GM18508 (cell line): ENCODE results near the gene STK32C.
"Not testable (repeated sequence)": the region's sequence is repeated elsewhere in the genome, so short reads cannot be mapped to it uniquely, and the experiment has no call there.

Experiments used
- ATAC-seq: cut with Tn5 transposase; IDR thresholded peaks from one replicate; pipeline ENCODE4 v1.9.1; 2021; ENCODE audit warnings: moderate number of reproducible peaks; ENCODE audit not compliant: insufficient read depth, unreplicated experiment

Gene STK32C

GRCh38 chr10:132339276-132339675 is 31.5 kb upstream of the STK32C start:
- no peak for ATAC-seq

- no peak for ATAC-seq
These were observed 31.1 kb upstream of the STK32C start for GRCh38 chr10:132338876-132339275.

GRCh38 chr10:132337854-132338253 is 30.1 kb upstream of the STK32C start:
- ATAC-seq: not testable (repeated sequence)

- ATAC-seq: no peak
These were observed 29.2 kb upstream of the STK32C start for GRCh38 chr10:132336919-132337407.

- no peak for ATAC-seq
These were observed 28.5 kb upstream of the STK32C start for GRCh38 chr10:132336064-132336746.

- ATAC-seq: no peak
These were observed 27.7 kb upstream of the STK32C start for GRCh38 chr10:132335189-132336063.

GRCh38 chr10:132334631-132335188 is 27.0 kb upstream of the STK32C start:
- no peak for ATAC-seq

- ATAC-seq: no peak
These were observed 25.6 kb upstream of the STK32C start for GRCh38 chr10:132333386-132333785.

- no peak for ATAC-seq
These were observed 24.6 kb upstream of the STK32C start for GRCh38 chr10:132332433-132332754.

GRCh38 chr10:132331601-132332432 is 24.1 kb upstream of the STK32C start, which contains the start of gene LRRC27:
TSS of gene LRRC27 (plus strand) at chr10:132332193. CDS start at chr10:132333525, 1,332 bp downstream.
- ATAC-seq: no peak

GRCh38 chr10:132330486-132330833 is 22.7 kb upstream of the STK32C start:
- ATAC-seq: no peak

GRCh38 chr10:132329565-132330485 is 22.1 kb upstream of the STK32C start:
- no peak for ATAC-seq

GRCh38 chr10:132328738-132329137 is 21.0 kb upstream of the STK32C start:
- ATAC-seq: no peak

- no peak for ATAC-seq
These were observed 20.4 kb upstream of the STK32C start for GRCh38 chr10:132328106-132328505.

GRCh38 chr10:132326925-132327324 is 19.2 kb upstream of the STK32C start:
- no peak for ATAC-seq

- no peak for ATAC-seq
These were observed 18.7 kb upstream of the STK32C start for GRCh38 chr10:132326344-132326889.

GRCh38 chr10:132324186-132324585 is 16.4 kb upstream of the STK32C start:
- ATAC-seq: no peak

GRCh38 chr10:132322586-132323048 is 14.9 kb upstream of the STK32C start:
- ATAC-seq: no peak

GRCh38 chr10:132321726-132322125 is 14.0 kb upstream of the STK32C start:
- no peak for ATAC-seq
